CD14-positive monocyte (primary cell): ENCODE results near the gene RCC2. TPM values are rescaled to one million over a fixed set of nuclear protein-coding genes. Genes with fewer than 3 reads are reported as not detected.

ENCODE experiments used
- DNase-seq, 3 donors: peaks; one replicate each; pipeline ENCODE4 v3.0.0-alpha.2; 2011 to 2022
- H2AFZ ChIP-seq: 2 replicates; pipeline ENCODE4 v1.6.0; 2012; ENCODE audit warnings: mild to moderate bottlenecking, low read depth, low read length, inconsistent platforms; ENCODE audit not compliant: insufficient read depth, poor library complexity, severe bottlenecking
- H3K27ac ChIP-seq, 2 donors: 1 replicate in 1 of 2; 2 replicates in 1 of 2; pipeline ENCODE4 v1.5.1; 2012 to 2013; ENCODE audit warnings: low read length in 2 of 2, control low read depth in 1 of 2, inconsistent platforms in 1 of 2, low read depth in 1 of 2, mild to moderate bottlenecking in 1 of 2
- H3K27me3 ChIP-seq, 2 donors: one replicate each; pipeline versions ENCODE4 v1.6.0 to v1.6.1; 2011 to 2013; ENCODE audit warnings: low read length in 2 of 2; ENCODE audit not compliant: control insufficient read depth in 2 of 2, insufficient read depth in 2 of 2
- H3K36me3 ChIP-seq, 2 donors: replicated peaks in 1 of 2; 1 replicate in 1 of 2; 2 replicates in 1 of 2; pipeline versions ENCODE4 v1.5.1 to v1.6.1; 2012 to 2013; ENCODE audit warnings: low read length in 2 of 2, control low read depth in 1 of 2, inconsistent platforms in 1 of 2, mild to moderate bottlenecking in 1 of 2; ENCODE audit not compliant: insufficient read depth in 2 of 2, control insufficient read depth in 1 of 2
- H3K4me1 ChIP-seq, 2 donors: 1 replicate in 1 of 2; 2 replicates in 1 of 2; pipeline versions ENCODE4 v1.5.1 to v1.6.1; 2012 to 2013; ENCODE audit warnings: low read length in 2 of 2, control low read depth in 1 of 2, inconsistent platforms in 1 of 2, mild to moderate bottlenecking in 1 of 2, moderate library complexity in 1 of 2; ENCODE audit not compliant: insufficient read depth in 2 of 2, control insufficient read depth in 1 of 2
- H3K4me2 ChIP-seq: replicated peaks from 2 replicates; pipeline ENCODE3; 2012; ENCODE audit warnings: low read length, moderate library complexity, mild to moderate bottlenecking; ENCODE audit not compliant: poor library complexity, severe bottlenecking; ENCODE audit errors: extremely low read depth
- H3K4me3 ChIP-seq, 3 experiments: fragments of 200-600 bp in 1 of 3; sonication (generic) in 1 of 3; replicated peaks in 1 of 3; 1 replicate in 2 of 3; 2 replicates in 1 of 3; pipeline ENCODE4 v1.5.1; 2011 to 2013; ENCODE audit warnings: low read length in 3 of 3, mild to moderate bottlenecking in 3 of 3, control low read depth in 2 of 3, low read depth in 2 of 3, inconsistent platforms in 1 of 3, moderate library complexity in 1 of 3
- H3K79me2 ChIP-seq: 2 replicates; pipeline ENCODE4 v1.6.0; 2012; ENCODE audit warnings: mild to moderate bottlenecking, control low read depth, inconsistent platforms, low read length, moderate library complexity; ENCODE audit not compliant: insufficient read depth
- H3K9ac ChIP-seq: 2 replicates; pipeline ENCODE4 v1.6.0; 2017; ENCODE audit warnings: low read length, mild to moderate bottlenecking; ENCODE audit not compliant: insufficient read depth, poor library complexity, severe bottlenecking
- H3K9me3 ChIP-seq, 2 donors: replicated peaks in 1 of 2; 1 replicate in 1 of 2; 2 replicates in 1 of 2; pipeline versions ENCODE4 v1.5.1 to v1.6.1; 2012 to 2013; ENCODE audit warnings: low read length in 2 of 2, control low read depth in 1 of 2; ENCODE audit not compliant: control insufficient read depth in 1 of 2, insufficient read depth in 1 of 2
- H4K20me1 ChIP-seq: 2 replicates; pipeline ENCODE4 v1.6.0; 2012; ENCODE audit warnings: mild to moderate bottlenecking, low read length, control low read depth, moderate library complexity; ENCODE audit not compliant: insufficient read depth
- H3K27ac Mint-ChIP-seq, 7 donors: one replicate each; pipeline ENCODE4 v1.8.0; 2020; ENCODE audit warnings: mild to moderate bottlenecking in 7 of 7, mixed read lengths in 7 of 7, moderate library complexity in 6 of 7, inconsistent platforms in 2 of 7
- H3K27me3 Mint-ChIP-seq, 3 donors: one replicate each; pipeline ENCODE4 v1.8.0; 2021 to 2022; ENCODE audit warnings: low read depth in 3 of 3, mild to moderate bottlenecking in 3 of 3, mixed read lengths in 3 of 3, moderate library complexity in 3 of 3, inconsistent platforms in 1 of 3
- H3K36me3 Mint-ChIP-seq, 2 donors: one replicate each; pipeline ENCODE4 v1.8.0; 2020; ENCODE audit warnings: mixed read lengths in 2 of 2, inconsistent platforms in 1 of 2, mild to moderate bottlenecking in 1 of 2
- H3K4me1 Mint-ChIP-seq: one replicate; pipeline ENCODE4 v1.8.0; 2020; ENCODE audit warnings: mild to moderate bottlenecking, mixed read lengths
- H3K4me3 Mint-ChIP-seq, 2 donors: one replicate each; pipeline ENCODE4 v1.8.0; 2020; ENCODE audit warnings: mild to moderate bottlenecking in 2 of 2, mixed read lengths in 2 of 2, moderate library complexity in 1 of 2
- H3K9me3 Mint-ChIP-seq, 7 donors: one replicate each; pipeline ENCODE4 v1.8.0; 2020 to 2022; ENCODE audit warnings: mixed read lengths in 7 of 7, mild to moderate bottlenecking in 6 of 7, moderate library complexity in 6 of 7, inconsistent platforms in 2 of 7
- WGBS: methylation state at CpG from one replicate; pipeline ENCODE4 v1.1.5; 2013; ENCODE audit warnings: missing lambda C conversion rate; ENCODE audit not compliant: insufficient coverage; 5-methylcytosine and 5-hydroxymethylcytosine counted together
- intact Hi-C, 2 donors: fragments of 100-400 bp; cut with micrococcal nuclease; formaldehyde crosslinking; loops; one replicate each; pipeline versions ENCODE4 v1.15.0 to v1.15.1; 2023
- polyA plus RNA-seq, 3 donors: library from polyadenylated mRNA; depleted of rRNA in 1 of 3; unstranded in 2 of 3; stranded (reverse) in 1 of 3; fragments of 300-500 nt in 2 of 3; fragments of >200 nt in 1 of 3; fragmentation: Illumina TruSeq in 2 of 3; gene quantifications; 1 replicate in 2 of 3; 2 replicates in 1 of 3; pipeline ENCODE4 v1.2.3, GENCODE V29; 2012 to 2021
- TF ChIP-seq, protein P1 (sequence below): fragments of 200-600 bp; IDR thresholded peaks from one replicate; pipeline ENCODE4 v1.8.0; 2022; ENCODE audit warnings: antibody characterized with exemption, mild to moderate bottlenecking

RCC2 gene
- polyA plus RNA-seq, 3 donors: 22.3 to 66.3 (median 40.9) TPM

- Histone ChIP-seq H2AFZ (no peak overlapping the region), H3K79me2 (no peaks in the 10 kb centered on the region), H3K9me3 (no peaks in the 10 kb centered on the region), H3K27ac (no peak overlapping the region), H4K20me1 (peaks cover 2% of the 10 kb centered on the region), H3K4me2 (no peak overlapping the region), H3K36me3 (peaks cover 0 to 1% of the 10 kb centered on the region in 2 donors), H3K4me3 (no peak overlapping the region), H3K4me1 (peaks cover 9 to 31% of the 10 kb centered on the region in 2 donors), H3K27me3 (no peaks in the 10 kb centered on the region), H3K9ac (no peak overlapping the region)
- Mint-ChIP-seq H3K36me3 (no peaks in the 10 kb centered on the region), H3K4me1 (peaks cover 12% of the 10 kb centered on the region), H3K9me3 (no peaks in the 10 kb centered on the region), H3K4me3 (no peak overlapping the region), H3K27me3 (peaks cover 0 to 2% (median 2%) of the 10 kb centered on the region in 3 donors), H3K27ac (no peak overlapping the region)
- intact Hi-C loops: loop anchor here (5.0 to 10.0 kb wide), 4 partner anchors 156 to 339 kb away; partner anchors contain the start of genes PADI2 (in 1 of the 2) and PADI3 (in 1 of the 2)
- DNase-seq: no peak
- TF ChIP-seq, protein P1, sequence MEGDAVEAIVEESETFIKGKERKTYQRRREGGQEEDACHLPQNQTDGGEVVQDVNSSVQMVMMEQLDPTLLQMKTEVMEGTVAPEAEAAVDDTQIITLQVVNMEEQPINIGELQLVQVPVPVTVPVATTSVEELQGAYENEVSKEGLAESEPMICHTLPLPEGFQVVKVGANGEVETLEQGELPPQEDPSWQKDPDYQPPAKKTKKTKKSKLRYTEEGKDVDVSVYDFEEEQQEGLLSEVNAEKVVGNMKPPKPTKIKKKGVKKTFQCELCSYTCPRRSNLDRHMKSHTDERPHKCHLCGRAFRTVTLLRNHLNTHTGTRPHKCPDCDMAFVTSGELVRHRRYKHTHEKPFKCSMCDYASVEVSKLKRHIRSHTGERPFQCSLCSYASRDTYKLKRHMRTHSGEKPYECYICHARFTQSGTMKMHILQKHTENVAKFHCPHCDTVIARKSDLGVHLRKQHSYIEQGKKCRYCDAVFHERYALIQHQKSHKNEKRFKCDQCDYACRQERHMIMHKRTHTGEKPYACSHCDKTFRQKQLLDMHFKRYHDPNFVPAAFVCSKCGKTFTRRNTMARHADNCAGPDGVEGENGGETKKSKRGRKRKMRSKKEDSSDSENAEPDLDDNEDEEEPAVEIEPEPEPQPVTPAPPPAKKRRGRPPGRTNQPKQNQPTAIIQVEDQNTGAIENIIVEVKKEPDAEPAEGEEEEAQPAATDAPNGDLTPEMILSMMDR: no peak
- 95% methylated on average over 11 of the region's 11 CpGs for WGBS
Observed at GRCh38 chr1:17400725-17401341, 38.6 kb downstream of the RCC2 start.

DNA sequence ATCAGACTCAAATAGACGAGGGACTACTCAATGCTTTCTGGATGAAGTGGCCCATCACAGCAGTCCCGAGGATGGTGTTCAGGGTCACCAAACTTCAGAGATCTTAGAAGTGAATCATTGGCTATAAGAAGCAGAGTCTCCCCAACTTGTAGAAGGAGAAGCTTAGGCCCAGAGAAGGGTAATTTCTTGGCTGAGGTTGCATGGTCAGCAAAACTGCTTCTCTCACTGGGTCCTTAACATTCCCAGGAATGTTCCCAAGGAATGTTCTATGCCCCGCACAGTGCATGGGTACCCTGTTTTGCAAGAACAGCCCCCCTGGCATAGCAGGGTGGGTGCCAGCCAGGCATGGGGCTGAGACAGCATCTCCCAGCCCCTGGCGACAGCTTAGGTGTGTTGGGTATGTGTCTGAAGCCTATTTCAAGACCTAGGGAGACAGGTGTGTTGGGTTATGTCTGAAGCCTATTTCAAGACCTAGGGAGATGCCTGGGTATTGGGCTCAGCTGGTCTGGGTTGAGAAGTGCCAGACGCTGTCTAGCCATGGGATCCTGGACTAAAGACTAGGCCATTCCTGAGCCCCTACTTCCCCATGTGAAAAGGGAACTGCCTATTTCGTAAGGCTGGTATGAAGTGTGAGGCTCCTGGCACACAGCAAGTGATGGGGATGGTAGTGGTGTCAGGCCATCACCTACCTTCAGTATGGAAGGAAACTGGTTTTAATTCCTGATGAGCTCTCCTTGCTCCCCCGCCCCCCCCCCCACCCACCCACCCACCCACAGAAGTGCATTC lies 41.4 kb downstream of the RCC2 start:
- Histone ChIP-seq H3K9ac (no peak overlapping the region), H3K9me3 (no peaks in the 10 kb centered on the region), H3K4me3 (no peak overlapping the region), H3K27ac (peak overlapping the region in 1 of 2 donors; percentile 62), H4K20me1 (no peaks in the 10 kb centered on the region), H2AFZ (no peak overlapping the region), H3K27me3 (no peaks in the 10 kb centered on the region), H3K36me3 (no peaks in the 10 kb centered on the region), H3K79me2 (no peaks in the 10 kb centered on the region), H3K4me2 (peak overlapping the region; percentile 15), H3K4me1 (peaks cover 17 to 44% of the 10 kb centered on the region in 2 donors)
- peak; percentile 70 to 84 (median 74) for DNase-seq
- H3K4me3 Mint-ChIP-seq: no peak overlapping the region
- H3K27me3 Mint-ChIP-seq: peaks cover 0 to 4% (median 1%) of the 10 kb centered on the region in 3 donors
- peaks cover 0 to 2% (median 0%) of the 10 kb centered on the region in 7 donors for H3K9me3 Mint-ChIP-seq
- intact Hi-C loops: no loop called here
- H3K4me1 Mint-ChIP-seq: peaks cover 18% of the 10 kb centered on the region
- peak overlapping the region in 4 of 7 donors; percentile 6 to 59 (median 36) for H3K27ac Mint-ChIP-seq
- WGBS: 77% methylated on average over 5 of the region's 7 CpGs
- H3K36me3 Mint-ChIP-seq: no peaks in the 10 kb centered on the region
- TF ChIP-seq, protein P1: no peak
